Osteoblast (primary cell): ENCODE data around the gene ITPA. TPM values are rescaled to one million over a fixed set of nuclear protein-coding genes. Genes with fewer than 3 reads are reported as not detected.
A peak's percentile ranks its signal among the peaks of the same experiment; 100 is the strongest.

ENCODE experiments used
- DNase-seq: peaks from one replicate; pipeline ENCODE4 v3.0.0; 2011; ENCODE audit warnings: low spot score, mixed read lengths; ENCODE audit not compliant: insufficient read length; ENCODE audit errors: missing footprints
- H2AFZ ChIP-seq: 2 replicates; pipeline ENCODE4 v1.6.0; 2011; ENCODE audit warnings: mild to moderate bottlenecking, low read length
- H3K27ac ChIP-seq: 2 replicates; pipeline ENCODE4 v1.5.1; 2011; ENCODE audit warnings: mild to moderate bottlenecking, low read depth, low read length, moderate library complexity
- H3K27me3 ChIP-seq: 2 replicates; pipeline ENCODE4 v1.6.0; 2012; ENCODE audit warnings: mild to moderate bottlenecking, control low read depth, inconsistent platforms, low read length, moderate library complexity; ENCODE audit not compliant: insufficient read depth
- H3K36me3 ChIP-seq: 2 replicates; pipeline ENCODE4 v1.5.1; 2011; ENCODE audit warnings: mild to moderate bottlenecking, low read length, control low read depth, moderate library complexity; ENCODE audit not compliant: insufficient read depth
- H3K4me1 ChIP-seq: 2 replicates; pipeline ENCODE4 v1.5.1; 2011; ENCODE audit warnings: mild to moderate bottlenecking, low read length, control low read depth, moderate library complexity; ENCODE audit not compliant: insufficient read depth
- H3K4me2 ChIP-seq: 2 replicates; pipeline ENCODE4 v1.6.0; 2011; ENCODE audit warnings: mild to moderate bottlenecking, low read length; ENCODE audit not compliant: insufficient read depth
- H3K4me3 ChIP-seq: fragments of 200-600 bp; sonication (generic); 3 replicates; pipeline ENCODE4 v1.5.1; 2012; ENCODE audit warnings: mild to moderate bottlenecking, low read length, inconsistent platforms; ENCODE audit not compliant: insufficient read depth
- H3K79me2 ChIP-seq: 2 replicates; pipeline ENCODE4 v1.6.0; 2012; ENCODE audit warnings: mild to moderate bottlenecking, low read length, control low read depth, inconsistent platforms; ENCODE audit not compliant: insufficient read depth
- H3K9me3 ChIP-seq: 2 replicates; pipeline ENCODE4 v1.5.1; 2011; ENCODE audit warnings: low read depth, low read length, control low read depth
- H4K20me1 ChIP-seq: 2 replicates; pipeline ENCODE4 v1.6.0; 2012; ENCODE audit warnings: mild to moderate bottlenecking, low read length, control low read depth; ENCODE audit not compliant: insufficient read depth
- CTCF ChIP-seq: IDR thresholded peaks from 2 replicates; pipeline ENCODE4 v1.5.1; 2011; ENCODE audit warnings: mild to moderate bottlenecking, low read depth, low read length, moderate library complexity; ENCODE audit errors: extremely low read depth
- total RNA-seq: library from RNA; depleted of rRNA; stranded (reverse); fragments of >200 nt; gene quantifications from 2 replicates; pipeline ENCODE4 v1.2.3, GENCODE V29; 2012

Gene ITPA
- total RNA-seq, 1 donor = 34.0 TPM

DNA sequence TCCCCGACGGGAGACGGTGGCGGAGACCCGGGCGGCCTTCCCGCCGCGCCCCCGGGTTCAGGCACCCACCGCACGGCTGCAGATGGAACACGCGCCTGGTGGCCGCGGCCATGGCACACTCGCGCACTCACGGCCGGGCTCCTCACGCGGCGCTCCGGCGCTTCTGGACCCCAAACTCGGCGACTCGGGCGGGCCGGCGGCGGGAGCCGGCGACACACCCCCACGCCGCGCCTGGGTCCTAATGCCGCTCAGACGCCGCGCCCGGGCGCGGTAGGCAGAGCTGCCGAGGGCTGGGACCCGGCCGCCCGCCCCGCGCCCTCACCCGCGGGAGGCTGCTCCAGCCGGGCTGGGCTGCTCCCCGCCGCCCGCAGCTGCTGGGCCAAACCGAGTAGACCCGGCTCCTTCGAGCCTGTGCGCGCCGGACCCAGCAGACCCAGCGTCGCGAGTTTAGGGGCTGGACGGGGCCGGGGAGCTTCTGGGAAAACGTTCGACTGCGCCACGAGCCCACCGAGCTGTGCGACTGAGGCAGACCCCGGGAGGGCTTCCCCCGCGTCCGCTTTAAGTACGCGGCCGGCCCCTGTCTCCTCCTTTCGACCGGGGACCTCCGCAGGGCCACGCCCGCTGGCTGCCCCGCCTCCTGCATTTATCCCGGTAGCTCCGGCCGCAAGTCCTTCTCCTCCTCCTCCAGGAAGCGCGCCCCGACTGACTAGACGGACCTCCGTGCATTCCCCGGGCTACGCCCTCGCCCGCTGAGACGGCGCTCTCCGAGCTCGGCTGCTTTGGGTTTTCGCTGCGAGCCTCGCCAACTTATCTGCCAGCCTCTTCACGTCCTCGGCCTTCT lies 29.9 kb downstream of the ITPA start, which contains the start of gene SLC4A11:
TSS of gene SLC4A11 (minus strand) at position 165 of the 841 bp plus-strand sequence. CDS start at position 112, 53 bp downstream.
- peak; percentile 93 for DNase-seq
- Histone ChIP-seq H3K4me3 (peak within 1 kb of the TSS; percentile 69), H3K27me3 (peaks cover 62% of the 10 kb centered on the region), H2AFZ (peak within 1 kb of the TSS; percentile 59), H3K36me3 (no peaks in the 10 kb centered on the region), H3K9me3 (no peaks in the 10 kb centered on the region), H3K4me1 (peaks cover 5% of the 10 kb centered on the region), H3K79me2 (no peaks in the 10 kb centered on the region), H3K27ac (no peak within 1 kb of the TSS), H3K4me2 (peak within 1 kb of the TSS; percentile 67), H4K20me1 (no peaks in the 10 kb centered on the region)
- no peak for TF ChIP-seq CTCF

DNA sequence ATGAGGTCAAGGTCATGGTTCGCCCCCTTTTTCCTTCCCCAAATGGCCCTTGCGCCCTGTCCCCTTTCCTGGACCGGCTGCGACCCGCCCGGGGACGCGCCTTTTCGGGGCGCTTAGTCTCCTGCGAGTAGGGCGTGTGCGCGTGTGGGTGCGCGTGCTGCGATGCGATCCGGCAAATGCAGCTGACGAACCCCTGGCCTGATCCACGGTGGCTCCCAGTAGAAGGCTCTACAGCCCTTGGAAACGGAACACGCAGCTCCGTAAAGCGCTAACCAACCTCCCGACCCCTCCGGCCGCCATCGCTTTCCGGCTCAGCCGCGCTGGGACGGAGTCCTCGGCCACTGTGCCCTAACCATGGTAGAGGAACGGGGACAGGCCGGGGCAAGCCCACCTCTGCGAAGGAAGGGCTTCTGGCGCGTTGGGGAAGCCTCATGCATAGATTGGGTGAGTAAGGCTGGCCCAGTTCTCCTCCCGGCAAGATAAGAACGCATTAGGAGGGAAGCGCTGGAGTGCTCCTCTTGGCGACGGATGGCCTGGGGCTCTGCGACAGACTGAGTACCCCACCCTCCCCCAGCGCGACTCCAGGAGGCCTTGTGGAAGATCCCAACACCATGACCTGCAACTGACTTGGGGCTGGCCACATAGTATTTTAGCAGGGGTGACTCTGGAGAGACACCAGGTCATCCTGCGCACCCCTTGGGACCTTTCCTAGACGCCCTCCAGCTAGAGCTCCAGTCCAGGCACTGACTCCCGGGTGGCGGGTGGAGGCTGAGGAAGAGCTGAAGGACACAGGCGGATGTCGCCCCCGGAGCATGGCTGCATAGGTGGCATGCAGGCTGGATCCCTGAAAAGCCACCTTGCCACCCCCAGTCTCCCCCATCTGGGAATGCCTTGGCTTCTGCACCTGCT lies 30.8 kb downstream of the ITPA start:
- H3K27me3 ChIP-seq = peaks cover 62% of the 10 kb centered on the region
- no peaks in the 10 kb centered on the region for H4K20me1 ChIP-seq
- peak overlapping the region; percentile 67 for H3K4me2 ChIP-seq
- peak; percentile 78 for DNase-seq
- H3K27ac ChIP-seq = no peak overlapping the region
- H3K9me3 ChIP-seq = no peaks in the 10 kb centered on the region
- no peak for TF ChIP-seq CTCF
- peaks cover 5% of the 10 kb centered on the region for H3K4me1 ChIP-seq
- no peaks in the 10 kb centered on the region for H3K79me2 ChIP-seq
- H2AFZ ChIP-seq = peak overlapping the region; percentile 59
- no peaks in the 10 kb centered on the region for H3K36me3 ChIP-seq
- peak overlapping the region; percentile 69 for H3K4me3 ChIP-seq

- peak; percentile 73 for DNase-seq
- no peak overlapping the region for H3K27ac ChIP-seq
- peaks cover 62% of the 10 kb centered on the region for H3K27me3 ChIP-seq
- no peaks in the 10 kb centered on the region for H3K79me2 ChIP-seq
- H3K36me3 ChIP-seq = no peaks in the 10 kb centered on the region
- no peak overlapping the region for H2AFZ ChIP-seq
- no peaks in the 10 kb centered on the region for H3K9me3 ChIP-seq
- H3K4me3 ChIP-seq = no peak overlapping the region
- H3K4me1 ChIP-seq = peaks cover 5% of the 10 kb centered on the region
- no peak overlapping the region for H3K4me2 ChIP-seq
- H4K20me1 ChIP-seq = no peaks in the 10 kb centered on the region
- no peak for TF ChIP-seq CTCF
Observed at GRCh38 chr20:3240776-3241363, 31.6 kb downstream of the ITPA start.
